AG08395 (cell line): ENCODE data around the gene PDE8A.
"Not testable (repeated sequence)": the region's sequence is repeated elsewhere in the genome, so short reads cannot be mapped to it uniquely, and the experiment has no call there.

Source experiments
- DNase-seq: peaks from one replicate; pipeline ENCODE4 v3.0.0; 2012; ENCODE audit warnings: mixed read lengths, low spot score

PDE8A gene

DNA sequence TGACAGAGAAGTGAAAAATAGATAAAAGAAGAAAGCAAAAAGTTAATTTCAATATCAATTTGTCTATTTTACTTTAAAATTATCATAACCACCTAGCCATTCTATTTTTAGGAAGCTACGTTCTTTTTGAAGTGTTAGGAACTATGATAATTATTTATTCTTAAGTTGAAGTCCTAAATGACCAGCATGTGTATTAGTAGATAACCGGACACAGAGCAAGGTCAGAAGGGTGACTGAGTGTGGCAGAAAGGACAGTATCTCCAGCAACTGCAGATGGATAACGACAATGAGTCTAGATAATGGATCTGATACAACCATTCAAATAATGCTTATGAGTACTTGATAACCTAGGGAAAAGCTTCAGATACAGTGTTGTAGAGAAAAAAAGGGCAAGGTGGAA, 198.0 kb downstream of the PDE8A start:
- DNase-seq = no peak

DNA sequence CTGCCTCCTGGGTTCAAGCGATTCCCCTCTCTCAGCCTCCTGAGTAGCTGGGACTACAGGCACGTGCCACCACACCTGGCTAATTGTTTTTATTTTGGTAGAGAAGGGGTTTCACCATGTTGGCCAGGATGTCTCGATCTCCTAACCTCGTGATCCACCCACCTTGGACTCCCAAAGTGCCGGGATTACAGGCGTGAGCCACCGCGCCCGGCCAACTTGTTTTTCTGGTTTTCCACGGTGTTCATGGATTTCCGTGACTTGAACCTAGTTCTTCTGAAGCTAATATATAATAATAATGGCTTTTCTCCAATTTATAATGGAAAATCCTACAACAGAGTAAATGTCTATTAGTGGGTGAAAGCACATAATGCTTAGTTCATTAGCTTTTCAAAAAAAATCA, 203.7 kb downstream of the PDE8A start:
- DNase-seq = not testable (repeated sequence)

DNA sequence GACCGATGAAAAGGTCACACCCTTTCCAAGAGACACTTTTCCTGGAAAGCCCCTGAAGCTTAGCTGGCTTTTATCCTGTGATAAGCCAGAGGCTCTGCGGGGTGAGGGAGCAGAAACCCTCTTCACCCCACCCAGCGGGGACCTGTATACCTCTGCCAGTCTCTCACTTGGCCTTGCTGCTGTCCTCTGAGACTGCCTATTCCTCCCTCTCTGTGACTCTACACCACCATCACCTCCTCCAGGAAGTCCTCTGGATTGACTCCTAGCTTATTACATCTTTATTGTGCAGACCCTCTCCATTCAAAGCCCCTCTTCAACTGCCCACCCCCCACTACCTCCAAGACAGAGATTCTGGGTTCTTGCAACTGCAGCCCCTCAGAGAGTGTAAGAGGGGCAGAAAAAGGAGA, 206.5 kb downstream of the PDE8A start:
- DNase-seq = not testable (repeated sequence)
